Activated T-helper 17 cell treated with anti-CD3 and anti-CD28 coated beads, Interleukin-2, amount 50 U/mL, for 72 hours (primary cell): ENCODE data around the gene UAP1L1. TPM values are rescaled to one million over a fixed set of nuclear protein-coding genes. Genes with fewer than 3 reads are reported as not detected.
A peak's percentile ranks its signal among the peaks of the same experiment; 100 is the strongest.
"Not testable (repeated sequence)": the region's sequence is repeated elsewhere in the genome, so short reads cannot be mapped to it uniquely, and the experiment has no call there.

Experiments used
- ATAC-seq: fragments of 150-1000 bp; cut with Tn5 transposase; replicated peaks from 2 replicates; pipeline ENCODE4 v1.10.0; 2021; ENCODE audit warnings: mild to moderate bottlenecking, moderate library complexity
- H3K27ac Mint-ChIP-seq: one replicate; pipeline ENCODE4 v1.8.0; 2022; ENCODE audit warnings: mixed read lengths
- H3K27me3 Mint-ChIP-seq: one replicate; pipeline ENCODE4 v1.8.0; 2022; ENCODE audit warnings: mixed read lengths
- H3K36me3 Mint-ChIP-seq: one replicate; pipeline ENCODE4 v1.8.0; 2022; ENCODE audit warnings: low read depth, mild to moderate bottlenecking, mixed read lengths
- H3K4me1 Mint-ChIP-seq: one replicate; pipeline ENCODE4 v1.8.0; 2022; ENCODE audit warnings: mixed read lengths
- H3K4me3 Mint-ChIP-seq: one replicate; pipeline ENCODE4 v1.8.0; 2022; ENCODE audit warnings: mild to moderate bottlenecking, mixed read lengths
- H3K9me3 Mint-ChIP-seq: one replicate; pipeline ENCODE4 v1.8.0; 2022; ENCODE audit warnings: mixed read lengths
- total RNA-seq, 2 donors: library from RNA; stranded (reverse); gene quantifications; one replicate each; pipeline ENCODE4 v1.2.3, GENCODE V29; 2022

UAP1L1 gene
- total RNA-seq, 2 donors from 2014 or later: 27.9 to 33.0 TPM

- ATAC-seq: no peak
- Mint-ChIP-seq H3K36me3 (peaks cover 24% of the 10 kb centered on the region), H3K4me1 (peaks cover 6% of the 10 kb centered on the region), H3K27ac (no peak overlapping the region), H3K4me3 (peak overlapping the region; percentile 21), H3K27me3 (no peaks in the 10 kb centered on the region), H3K9me3 (no peaks in the 10 kb centered on the region)
Observed at GRCh38 chr9:137115394-137116026, 38.2 kb downstream of the UAP1L1 start.

GRCh38 chr9:137116027-137116507 lies 38.8 kb downstream of the UAP1L1 start:
- Mint-ChIP-seq H3K9me3 (no peaks in the 10 kb centered on the region), H3K27ac (no peak overlapping the region), H3K4me3 (no peak overlapping the region), H3K4me1 (peaks cover 6% of the 10 kb centered on the region), H3K36me3 (peaks cover 19% of the 10 kb centered on the region), H3K27me3 (no peaks in the 10 kb centered on the region)
- no peak for ATAC-seq

- no peaks in the 10 kb centered on the region for H3K9me3 Mint-ChIP-seq
- H3K27me3 Mint-ChIP-seq: no peaks in the 10 kb centered on the region
- no peak overlapping the region for H3K4me3 Mint-ChIP-seq
- no peak for ATAC-seq
- no peak overlapping the region for H3K27ac Mint-ChIP-seq
- peaks cover 12% of the 10 kb centered on the region for H3K36me3 Mint-ChIP-seq
- H3K4me1 Mint-ChIP-seq: peaks cover 6% of the 10 kb centered on the region
Observed at GRCh38 chr9:137116728-137117127, 39.4 kb downstream of the UAP1L1 start.

- no peak overlapping the region for H3K27ac Mint-ChIP-seq
- no peaks in the 10 kb centered on the region for H3K9me3 Mint-ChIP-seq
- H3K36me3 Mint-ChIP-seq: peaks cover 9% of the 10 kb centered on the region
Observed at GRCh38 chr9:137117269-137117731, 40.0 kb downstream of the UAP1L1 start.

GRCh38 chr9:137118092-137118603 lies 40.8 kb downstream of the UAP1L1 start:
- peaks cover 11% of the 10 kb centered on the region for H3K4me1 Mint-ChIP-seq
- H3K4me3 Mint-ChIP-seq, ATAC-seq, H3K27ac Mint-ChIP-seq, H3K27me3 Mint-ChIP-seq, H3K9me3 Mint-ChIP-seq, H3K36me3 Mint-ChIP-seq: not testable (repeated sequence)

More at GRCh38 chr9:137117269-137117731, 40.0 kb downstream of the UAP1L1 start:
- Mint-ChIP-seq H3K4me1 (peaks cover 11% of the 10 kb centered on the region), H3K27me3 (no peaks in the 10 kb centered on the region), H3K4me3 (no peak overlapping the region)
- ATAC-seq: no peak

GRCh38 chr9:137121927-137122795 lies 44.8 kb downstream of the UAP1L1 start:
- not testable (repeated sequence) for H3K27ac Mint-ChIP-seq, H3K9me3 Mint-ChIP-seq, ATAC-seq, H3K36me3 Mint-ChIP-seq, H3K27me3 Mint-ChIP-seq
- peaks cover 16% of the 10 kb centered on the region for H3K4me1 Mint-ChIP-seq
- peak overlapping the region; percentile 4 for H3K4me3 Mint-ChIP-seq

- H3K4me1 Mint-ChIP-seq: peaks cover 21% of the 10 kb centered on the region
- not testable (repeated sequence) for H3K27me3 Mint-ChIP-seq, H3K9me3 Mint-ChIP-seq, H3K27ac Mint-ChIP-seq, ATAC-seq, H3K4me3 Mint-ChIP-seq, H3K36me3 Mint-ChIP-seq
Observed at GRCh38 chr9:137122796-137123467, 45.6 kb downstream of the UAP1L1 start.

GRCh38 chr9:137123468-137123837 lies 46.1 kb downstream of the UAP1L1 start:
- no peak for ATAC-seq

GRCh38 chr9:137123952-137124462 lies 46.7 kb downstream of the UAP1L1 start:
- not testable (repeated sequence) for H3K9me3 Mint-ChIP-seq, ATAC-seq, H3K4me3 Mint-ChIP-seq, H3K27me3 Mint-ChIP-seq, H3K27ac Mint-ChIP-seq
- H3K4me1 Mint-ChIP-seq: peaks cover 25% of the 10 kb centered on the region
- peaks cover 18% of the 10 kb centered on the region for H3K36me3 Mint-ChIP-seq

More at GRCh38 chr9:137123468-137123837, 46.1 kb downstream of the UAP1L1 start:
- no peaks in the 10 kb centered on the region for H3K27me3 Mint-ChIP-seq
- H3K9me3 Mint-ChIP-seq: no peaks in the 10 kb centered on the region
- peaks cover 13% of the 10 kb centered on the region for H3K36me3 Mint-ChIP-seq
- no peak overlapping the region for H3K4me3 Mint-ChIP-seq
- peaks cover 23% of the 10 kb centered on the region for H3K4me1 Mint-ChIP-seq
- H3K27ac Mint-ChIP-seq: no peak overlapping the region

- Mint-ChIP-seq H3K36me3 (peaks cover 18% of the 10 kb centered on the region), H3K4me3 (peak overlapping the region; percentile 99), H3K27ac (peak overlapping the region; percentile 98), H3K4me1 (peaks cover 20% of the 10 kb centered on the region), H3K9me3 (no peaks in the 10 kb centered on the region), H3K27me3 (no peaks in the 10 kb centered on the region)
- ATAC-seq: no peak
Observed at GRCh38 chr9:137126786-137127185, 49.5 kb downstream of the UAP1L1 start.

- Mint-ChIP-seq H3K4me3 (peak overlapping the region; percentile 99), H3K9me3 (no peaks in the 10 kb centered on the region), H3K4me1 (peaks cover 16% of the 10 kb centered on the region), H3K36me3 (peaks cover 18% of the 10 kb centered on the region), H3K27me3 (no peaks in the 10 kb centered on the region), H3K27ac (peak overlapping the region; percentile 98)
- no peak for ATAC-seq
Observed at GRCh38 chr9:137127301-137128157, 50.2 kb downstream of the UAP1L1 start.

GRCh38 chr9:137128158-137128861 lies 51.0 kb downstream of the UAP1L1 start:
- Mint-ChIP-seq H3K27ac (peak overlapping the region; percentile 98), H3K36me3 (peaks cover 18% of the 10 kb centered on the region), H3K27me3 (no peaks in the 10 kb centered on the region), H3K9me3 (no peaks in the 10 kb centered on the region), H3K4me1 (peaks cover 16% of the 10 kb centered on the region), H3K4me3 (peak overlapping the region; percentile 99)
- ATAC-seq: no peak
